ENCODE results near the gene GARS1.

Gene GARS1

GRCh38 chr7:30683306-30683705 is 88.6 kb downstream of the GARS1 start:
- DNase-seq = no peak
